Activated CD8-positive, alpha-beta memory T cell treated with anti-CD3 and anti-CD28 coated beads for 24 hours (primary cell): ENCODE measurements around the gene TACC2.

ENCODE experiments used
- DNase-seq: peaks from one replicate; pipeline ENCODE4 v3.0.0-alpha.2; 2020

The TACC2 gene

GRCh38 chr10:122237331-122237990 lies 248.5 kb downstream of the TACC2 start:
- DNase-seq, result no peak

GRCh38 chr10:122239578-122240257 lies 250.8 kb downstream of the TACC2 start:
- DNase-seq, result no peak

- DNase-seq, result no peak
These were observed 251.4 kb downstream of the TACC2 start for GRCh38 chr10:122240401-122240800.

- DNase-seq, result no peak
These were observed 252.9 kb downstream of the TACC2 start for GRCh38 chr10:122241836-122242235.

GRCh38 chr10:122243550-122243949 lies 254.6 kb downstream of the TACC2 start:
- DNase-seq, result no peak

- DNase-seq, result no peak
These were observed 255.3 kb downstream of the TACC2 start for GRCh38 chr10:122244001-122244975.

GRCh38 chr10:122245136-122245535 lies 256.2 kb downstream of the TACC2 start:
- no peak for DNase-seq

- DNase-seq, result no peak
These were observed 256.9 kb downstream of the TACC2 start for GRCh38 chr10:122245897-122246296.

GRCh38 chr10:122246830-122247520 lies 258.0 kb downstream of the TACC2 start:
- no peak for DNase-seq

- DNase-seq, result no peak
These were observed 259.7 kb downstream of the TACC2 start for GRCh38 chr10:122248356-122249302.

GRCh38 chr10:122249303-122249850 lies 260.4 kb downstream of the TACC2 start:
- DNase-seq, result no peak

GRCh38 chr10:122249991-122250750 lies 261.2 kb downstream of the TACC2 start:
- no peak for DNase-seq

GRCh38 chr10:122251459-122252255 lies 262.7 kb downstream of the TACC2 start:
- no peak for DNase-seq

- DNase-seq, result no peak
These were observed 263.8 kb downstream of the TACC2 start for GRCh38 chr10:122252805-122253204.

- DNase-seq, result no peak
These were observed 264.6 kb downstream of the TACC2 start for GRCh38 chr10:122253605-122254004.

GRCh38 chr10:122254831-122255230 lies 265.9 kb downstream of the TACC2 start:
- no peak for DNase-seq

- no peak for DNase-seq
These were observed 266.7 kb downstream of the TACC2 start for GRCh38 chr10:122255509-122256301.

GRCh38 chr10:122257041-122257440 lies 268.1 kb downstream of the TACC2 start:
- no peak for DNase-seq
